IMR-90 (cell line): Measurements from ENCODE around the gene DLAT. TPM values are rescaled to one million over a fixed set of nuclear protein-coding genes. Genes with fewer than 3 reads are reported as not detected.
A peak's percentile ranks its signal among the peaks of the same experiment; 100 is the strongest.

Experiments
- ATAC-seq: fragments of 200-7000 bp; cut with Tn5 transposase; 2 replicates; pipeline ENCODE4 v1.9.1; 2020; ENCODE audit warnings: low read depth, mild to moderate bottlenecking, moderate library complexity
- BruUV-seq: library from RNA; stranded (reverse); fragments of 400-500 nt; replicated peaks from 2 replicates; lab custom pipeline; 2021; lab: Mats Ljungman, UMichigan
- CTCF ChIA-PET: fragments of 300-600 bp; formaldehyde crosslinking; extraction: SDS; loops from one replicate; lab custom pipeline; 2021; ENCODE audit warnings: antibody characterized with exemption; lab: Yijun Ruan, JAX
- POLR2A ChIA-PET: fragments of 300-600 bp; sonication (Branson Sonifier 250); formaldehyde crosslinking; loops from one replicate; lab custom pipeline; 2022; ENCODE audit warnings: antibody characterized with exemption; ENCODE audit not compliant: unreplicated experiment; lab: Charles Lee
- DNase-seq: peaks from one replicate; pipeline ENCODE4 v3.0.0; 2013
- H2AFZ ChIP-seq: replicated peaks from 2 replicates; pipeline ENCODE3; 2013; ENCODE audit warnings: low read length, mild to moderate bottlenecking; ENCODE audit not compliant: poor library complexity
- H2AK5ac ChIP-seq: 2 replicates; pipeline ENCODE4 v1.6.1; 2013; ENCODE audit warnings: low read depth, low read length, inconsistent platforms
- H2AK9ac ChIP-seq: replicated peaks from 2 replicates; pipeline ENCODE3; 2013; ENCODE audit warnings: mild to moderate bottlenecking, low read depth, low read length, moderate library complexity; ENCODE audit not compliant: poor library complexity
- H2BK120ac ChIP-seq: 2 replicates; pipeline ENCODE4 v1.6.1; 2013; ENCODE audit warnings: low read depth, low read length, inconsistent platforms
- H2BK15ac ChIP-seq: 3 replicates; pipeline ENCODE4 v1.6.1; 2013; ENCODE audit warnings: low read depth, low read length, inconsistent platforms
- H2BK20ac ChIP-seq: 2 replicates; pipeline ENCODE4 v1.6.1; 2013; ENCODE audit warnings: low read depth, mild to moderate bottlenecking, inconsistent platforms, low read length, moderate library complexity
- H2BK5ac ChIP-seq: 2 replicates; pipeline ENCODE4 v1.6.1; 2013; ENCODE audit warnings: mild to moderate bottlenecking, low read depth, low read length, inconsistent platforms; ENCODE audit not compliant: poor library complexity, severe bottlenecking
- H3K14ac ChIP-seq: replicated peaks from 2 replicates; pipeline ENCODE4 v1.6.1; 2013; ENCODE audit warnings: low read depth, low read length, inconsistent platforms
- H3K18ac ChIP-seq: 2 replicates; pipeline ENCODE4 v1.6.1; 2013; ENCODE audit warnings: low read depth, low read length, control low read depth
- H3K23ac ChIP-seq: 2 replicates; pipeline ENCODE4 v1.6.1; 2013; ENCODE audit warnings: low read depth, low read length, inconsistent platforms
- H3K27ac ChIP-seq: 2 replicates; pipeline ENCODE4 v1.5.1; 2013; ENCODE audit warnings: mild to moderate bottlenecking, control low read depth, low read length; ENCODE audit not compliant: insufficient read depth
- H3K27me3 ChIP-seq: 2 replicates; pipeline ENCODE4 v1.6.1; 2013; ENCODE audit warnings: low read length; ENCODE audit not compliant: control insufficient read depth, insufficient read depth
- H3K36me3 ChIP-seq: 2 replicates; pipeline ENCODE4 v1.6.1; 2013; ENCODE audit warnings: low read length, mixed read lengths; ENCODE audit not compliant: control insufficient read depth, insufficient read depth
- H3K4ac ChIP-seq: 2 replicates; pipeline ENCODE4 v1.6.1; 2013; ENCODE audit warnings: low read depth, low read length, inconsistent platforms
- H3K4me1 ChIP-seq: 2 replicates; pipeline ENCODE4 v1.6.1; 2013; ENCODE audit warnings: low read length, mixed read lengths; ENCODE audit not compliant: control insufficient read depth, insufficient read depth
- H3K4me2 ChIP-seq: 2 replicates; pipeline ENCODE4 v1.6.1; 2013; ENCODE audit warnings: low read depth, mild to moderate bottlenecking, control low read depth, low read length, moderate library complexity
- H3K4me3 ChIP-seq: 2 replicates; pipeline ENCODE4 v1.5.1; 2013; ENCODE audit warnings: low read depth, mild to moderate bottlenecking, control low read depth, low read length, moderate library complexity; ENCODE audit not compliant: insufficient read depth
- H3K56ac ChIP-seq: 2 replicates; pipeline ENCODE4 v1.6.1; 2013; ENCODE audit warnings: low read length, inconsistent platforms; ENCODE audit not compliant: insufficient read depth; ENCODE audit errors: extremely low read depth
- H3K79me1 ChIP-seq, 2 experiments: 2 replicates each; pipeline ENCODE4 v1.6.1; 2013; ENCODE audit warnings: low read length in 2 of 2, inconsistent platforms in 1 of 2, low read depth in 1 of 2
- H3K9ac ChIP-seq: 2 replicates; pipeline ENCODE4 v1.6.1; 2013; ENCODE audit warnings: low read depth, low read length, control low read depth
- H3K9me1 ChIP-seq: 2 replicates; pipeline ENCODE4 v1.6.1; 2013; ENCODE audit warnings: low read length, inconsistent platforms; ENCODE audit not compliant: insufficient read depth
- H3K9me3 ChIP-seq: 2 replicates; pipeline ENCODE4 v1.6.1; 2013; ENCODE audit warnings: low read length; ENCODE audit not compliant: control insufficient read depth, insufficient read depth
- H4K20me1 ChIP-seq: 2 replicates; pipeline ENCODE4 v1.6.1; 2013; ENCODE audit warnings: low read length, inconsistent platforms; ENCODE audit not compliant: insufficient read depth
- H4K5ac ChIP-seq: 2 replicates; pipeline ENCODE4 v1.6.1; 2013; ENCODE audit warnings: mild to moderate bottlenecking, low read depth, low read length, control low read depth
- H4K8ac ChIP-seq, 2 experiments: 2 replicates each; pipeline ENCODE4 v1.6.1; 2013; ENCODE audit warnings: low read depth in 2 of 2, low read length in 2 of 2, control low read depth in 1 of 2, inconsistent platforms in 1 of 2
- H4K91ac ChIP-seq: 2 replicates; pipeline ENCODE4 v1.6.1; 2013; ENCODE audit warnings: low read depth, low read length, inconsistent platforms; ENCODE audit not compliant: insufficient read depth
- FOS ChIP-seq: fragments of 150-350 bp; IDR thresholded peaks from 2 replicates; pipeline ENCODE4 v1.6.1; 2016; ENCODE audit warnings: low read depth, low read length
- NFE2L2 ChIP-seq: fragments of 150-350 bp; IDR thresholded peaks from 2 replicates; pipeline ENCODE4 v1.6.1; 2016; ENCODE audit warnings: low read depth, mild to moderate bottlenecking, low read length
- WGBS, 2 experiments: methylation state at CpG; one replicate each; pipeline versions ENCODE4 v1.1.5 to v1.1.7; 2013; ENCODE audit warnings: missing lambda C conversion rate in 2 of 2; ENCODE audit not compliant: insufficient read length in 1 of 2; ENCODE audit errors: extremely low coverage in 2 of 2; 5-methylcytosine and 5-hydroxymethylcytosine counted together
- dilution Hi-C: fragments of 300-500 bp; cut with HindIII; formaldehyde crosslinking; loops from one replicate; pipeline ENCODE4 v1.14.3; 2018; ENCODE audit warnings: low sequenced_read_pairs; ENCODE audit not compliant: unreplicated experiment
- in situ Hi-C: fragments of 300-500 bp; cut with MboI; formaldehyde crosslinking; loops from 3 replicates; pipeline ENCODE4 v1.14.3; 2019; ENCODE audit warnings: low sequenced_read_pairs, inconsistent platforms, mixed read lengths
- intact Hi-C: fragments of 100-400 bp; cut with micrococcal nuclease; formaldehyde crosslinking; loops from 2 replicates; pipeline ENCODE4 v1.10.0; 2022
- polyA plus RNA-seq, 3 experiments: library from polyadenylated mRNA; depleted of rRNA; stranded (reverse); fragments of >200 nt; gene quantifications; 2 replicates each; pipeline ENCODE4 v1.2.3, GENCODE V29; 2012; ENCODE audit warnings: low replicate concordance in 1 of 3
- total RNA-seq: library from RNA; depleted of rRNA; stranded (reverse); fragments of >200 nt; gene quantifications from 2 replicates; pipeline ENCODE4 v1.2.3, GENCODE V29; 2012
- TF ChIP-seq, protein P1 (sequence below): fragments of 150-350 bp; IDR thresholded peaks from 2 replicates; pipeline ENCODE4 v1.6.1; 2017; ENCODE audit warnings: mild to moderate bottlenecking, antibody characterized with exemption, low read length, low read depth

DLAT gene
- total and polyA plus RNA-seq, 2 of the 4 experiments (the other 2 are of a cell fraction): 15.5 to 27.2 TPM

DNA sequence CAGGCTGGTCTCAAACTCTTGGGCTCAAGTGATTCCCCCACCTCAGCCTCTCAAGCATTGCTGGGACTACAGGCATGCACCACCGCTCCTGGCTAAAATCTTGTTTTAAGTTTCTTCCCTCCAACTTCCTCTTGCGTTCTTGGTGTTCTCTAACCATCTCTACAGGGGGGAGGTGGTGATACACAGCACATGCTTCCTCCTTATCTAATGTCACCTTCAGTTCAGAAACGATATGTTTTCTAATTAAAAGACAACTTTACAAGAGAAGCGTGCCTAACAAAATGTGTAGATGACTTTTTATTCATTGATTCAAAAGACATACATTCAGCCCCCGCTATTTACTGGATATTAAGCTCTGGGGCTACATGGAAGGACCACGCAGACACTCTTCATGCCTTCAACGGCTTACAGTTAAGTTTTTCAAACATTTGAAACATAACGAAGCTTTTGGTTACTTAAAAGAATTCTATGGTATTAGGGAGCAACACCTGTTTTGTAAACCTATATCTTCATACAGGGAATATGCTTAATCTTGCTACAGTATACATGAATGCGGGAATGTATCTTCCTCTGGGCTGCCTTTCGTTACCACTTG, 933 bp upstream of the DLAT start:
- Histone ChIP-seq H2AK9ac (no peak overlapping the region), H3K4me1 (no peaks in the 10 kb centered on the region), H2BK15ac (peak overlapping the region; percentile 49; the same call in 1 of the 3 replicates), H4K20me1 (no peaks in the 10 kb centered on the region), H3K4me3 (peak overlapping the region; percentile 70), H3K79me1 (peaks cover 8 to 20% of the 10 kb centered on the region in 2 experiments; a peak in 3 of 4 replicates), H3K14ac (peak overlapping the region; percentile 69; the same call in 1 of the 2 replicates), H3K4ac (peak overlapping the region; percentile 94), H3K4me2 (peak overlapping the region; percentile 93), H3K9me3 (no peaks in the 10 kb centered on the region), H4K8ac (peak overlapping the region; percentile 49 to 98), H3K9ac (peak overlapping the region; percentile 79), H3K18ac (no peak overlapping the region), H4K5ac (peak overlapping the region; percentile 79), H2BK5ac (no peak overlapping the region), H2AFZ (peak overlapping the region; percentile 99), H3K36me3 (peaks cover 8% of the 10 kb centered on the region), H4K91ac (peak overlapping the region; percentile 91; the same call in 1 of the 2 replicates), H3K9me1 (no peaks in the 10 kb centered on the region; the same call in none of the 2 replicates), H2AK5ac (peak overlapping the region; percentile 73; the same call in 1 of the 2 replicates), H3K23ac (peak overlapping the region; percentile 36; the same call in 1 of the 2 replicates), H2BK120ac (peak overlapping the region; percentile 24; the same call in 1 of the 2 replicates), H3K27ac (peak overlapping the region; percentile 88; the same call in 1 of the 2 replicates), H3K27me3 (no peaks in the 10 kb centered on the region), H3K56ac (peak overlapping the region; percentile 40; the same call in 1 of the 2 replicates), H2BK20ac (peak overlapping the region; percentile 1; the same call in 1 of the 2 replicates)
- dilution Hi-C loops: no loop called here
- no peak for DNase-seq
- whole genome bisulfite sequencing, 2 experiments: no CpG with 5 or more reads among the region's 10 CpGs
- intact Hi-C loops: no loop called here
- no TSS peak for BruUV-seq
- in situ Hi-C loops: no loop called here
- no peak for ATAC-seq
- ChIA-PET POLR2A (no interaction called here), CTCF (no interaction called here)
- TF ChIP-seq, protein P1, sequence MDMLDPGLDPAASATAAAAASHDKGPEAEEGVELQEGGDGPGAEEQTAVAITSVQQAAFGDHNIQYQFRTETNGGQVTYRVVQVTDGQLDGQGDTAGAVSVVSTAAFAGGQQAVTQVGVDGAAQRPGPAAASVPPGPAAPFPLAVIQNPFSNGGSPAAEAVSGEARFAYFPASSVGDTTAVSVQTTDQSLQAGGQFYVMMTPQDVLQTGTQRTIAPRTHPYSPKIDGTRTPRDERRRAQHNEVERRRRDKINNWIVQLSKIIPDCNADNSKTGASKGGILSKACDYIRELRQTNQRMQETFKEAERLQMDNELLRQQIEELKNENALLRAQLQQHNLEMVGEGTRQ: no peak
- TF ChIP-seq NFE2L2: no peak
- no peak for TF ChIP-seq FOS
